ENCODE measurements around the gene MZT2B. TPM values are rescaled to one million over a fixed set of nuclear protein-coding genes. Genes with fewer than 3 reads are reported as not detected.
"Not testable (repeated sequence)": the region's sequence is repeated elsewhere in the genome, so short reads cannot be mapped to it uniquely, and the experiment has no call there.

The MZT2B gene
- total and polyA plus RNA-seq, 2 experiments from 2014 or later, result 126 to 346 TPM

GRCh38 chr2:130139331-130140280 lies 42.5 kb upstream of the MZT2B start:
- H3K9ac ChIP-seq; H3F3A ChIP-seq (ENCODE audit: insufficient read depth); H3K4me2 ChIP-seq (ENCODE audit: unreplicated experiment); in situ Hi-C loops (cut with MboI); H3K4me1 ChIP-seq (ENCODE audit: insufficient read depth); H3K36me3 ChIP-seq (ENCODE audit: low read depth); H2AFZ ChIP-seq; H3K27me3 ChIP-seq (replicated peaks; ENCODE audit: insufficient read depth); H3K4me3 ChIP-seq; DNase-seq; H3K27ac ChIP-seq; H4K20me1 ChIP-seq (ENCODE audit: insufficient read depth); H3K79me2 ChIP-seq (ENCODE audit: insufficient read depth); H3K9me2 ChIP-seq (ENCODE audit: insufficient read depth); H3K9me3 ChIP-seq (ENCODE audit: low read depth): not testable (repeated sequence)
- WGBS, 2 experiments (ENCODE audit: low coverage in 1 of 2, low lambda C conversion rate in 2 of 2, missing lambda C conversion rate in 2 of 2), result 90 to 93% methylated on average over 29 to 30 of the region's 30 CpGs

- H4K20me1 ChIP-seq (ENCODE audit: insufficient read depth); H3K79me2 ChIP-seq (ENCODE audit: insufficient read depth); H3K4me2 ChIP-seq (ENCODE audit: unreplicated experiment); H3K4me1 ChIP-seq (ENCODE audit: insufficient read depth); H3K9me3 ChIP-seq (ENCODE audit: low read depth); H3K4me3 ChIP-seq; H3K36me3 ChIP-seq (ENCODE audit: low read depth); H3K9ac ChIP-seq; H3K27me3 ChIP-seq (replicated peaks; ENCODE audit: insufficient read depth); DNase-seq; H3F3A ChIP-seq (ENCODE audit: insufficient read depth); H2AFZ ChIP-seq; H3K27ac ChIP-seq; in situ Hi-C loops (cut with MboI); H3K9me2 ChIP-seq (ENCODE audit: insufficient read depth): not testable (repeated sequence)
- WGBS, 2 experiments (ENCODE audit: low coverage in 1 of 2, low lambda C conversion rate in 2 of 2, missing lambda C conversion rate in 2 of 2), result 86 to 87% methylated on average over 5 to 7 of the region's 7 CpGs
Observed at GRCh38 chr2:130140516-130140915, 41.5 kb upstream of the MZT2B start.

- H3K9me3 ChIP-seq (ENCODE audit: low read depth); H3K9ac ChIP-seq; H2AFZ ChIP-seq; H3K4me1 ChIP-seq (ENCODE audit: insufficient read depth); H3K27me3 ChIP-seq (replicated peaks; ENCODE audit: insufficient read depth); H3K27ac ChIP-seq; H3F3A ChIP-seq (ENCODE audit: insufficient read depth); H3K36me3 ChIP-seq (ENCODE audit: low read depth); H3K4me2 ChIP-seq (ENCODE audit: unreplicated experiment); H4K20me1 ChIP-seq (ENCODE audit: insufficient read depth); H3K9me2 ChIP-seq (ENCODE audit: insufficient read depth); H3K79me2 ChIP-seq (ENCODE audit: insufficient read depth); DNase-seq; H3K4me3 ChIP-seq; in situ Hi-C loops (cut with MboI): not testable (repeated sequence)
- 90% methylated on average over 4 of the region's 6 CpGs; no CpG with 5 or more reads in 1 of the 2 experiments for WGBS, 2 experiments (ENCODE audit: low coverage in 1 of 2, low lambda C conversion rate in 2 of 2, missing lambda C conversion rate in 2 of 2)
Observed at GRCh38 chr2:130141002-130141401, 41.1 kb upstream of the MZT2B start.

- H3K36me3 ChIP-seq (ENCODE audit: low read depth); H3K9me3 ChIP-seq (ENCODE audit: low read depth); H3K4me1 ChIP-seq (ENCODE audit: insufficient read depth); H3K4me2 ChIP-seq (ENCODE audit: unreplicated experiment); DNase-seq; H2AFZ ChIP-seq; H3K27ac ChIP-seq; H3K4me3 ChIP-seq; H4K20me1 ChIP-seq (ENCODE audit: insufficient read depth); H3K79me2 ChIP-seq (ENCODE audit: insufficient read depth); H3K9me2 ChIP-seq (ENCODE audit: insufficient read depth); in situ Hi-C loops (cut with MboI); H3K27me3 ChIP-seq (replicated peaks; ENCODE audit: insufficient read depth); H3K9ac ChIP-seq; H3F3A ChIP-seq (ENCODE audit: insufficient read depth): not testable (repeated sequence)
- 87 to 88% methylated on average over 15 to 18 of the region's 22 CpGs for WGBS, 2 experiments (ENCODE audit: low coverage in 1 of 2, low lambda C conversion rate in 2 of 2, missing lambda C conversion rate in 2 of 2)
Observed at GRCh38 chr2:130141645-130142370, 40.3 kb upstream of the MZT2B start.

GRCh38 chr2:130142396-130143265 lies 39.4 kb upstream of the MZT2B start:
- H3F3A ChIP-seq (ENCODE audit: insufficient read depth); in situ Hi-C loops (cut with MboI); H2AFZ ChIP-seq; H3K4me2 ChIP-seq (ENCODE audit: unreplicated experiment); H3K9ac ChIP-seq; H3K36me3 ChIP-seq (ENCODE audit: low read depth); H3K27ac ChIP-seq; DNase-seq; H4K20me1 ChIP-seq (ENCODE audit: insufficient read depth); H3K4me1 ChIP-seq (ENCODE audit: insufficient read depth); H3K27me3 ChIP-seq (replicated peaks; ENCODE audit: insufficient read depth); H3K4me3 ChIP-seq; H3K79me2 ChIP-seq (ENCODE audit: insufficient read depth); H3K9me3 ChIP-seq (ENCODE audit: low read depth); H3K9me2 ChIP-seq (ENCODE audit: insufficient read depth): not testable (repeated sequence)
- 90 to 91% methylated on average over 10 to 13 of the region's 13 CpGs for whole genome bisulfite sequencing, 2 experiments (ENCODE audit: low coverage in 1 of 2, low lambda C conversion rate in 2 of 2, missing lambda C conversion rate in 2 of 2)

- peak; percentile 5 for DNase-seq
- H3K4me2 ChIP-seq (ENCODE audit: unreplicated experiment); in situ Hi-C loops (cut with MboI); H2AFZ ChIP-seq; H3K79me2 ChIP-seq (ENCODE audit: insufficient read depth); H3K9me3 ChIP-seq (ENCODE audit: low read depth); H3K4me1 ChIP-seq (ENCODE audit: insufficient read depth); H3K4me3 ChIP-seq; H3K9ac ChIP-seq; H4K20me1 ChIP-seq (ENCODE audit: insufficient read depth); H3F3A ChIP-seq (ENCODE audit: insufficient read depth); H3K9me2 ChIP-seq (ENCODE audit: insufficient read depth); H3K27ac ChIP-seq; H3K36me3 ChIP-seq (ENCODE audit: low read depth); H3K27me3 ChIP-seq (replicated peaks; ENCODE audit: insufficient read depth): not testable (repeated sequence)
- WGBS, 2 experiments (ENCODE audit: low coverage in 1 of 2, low lambda C conversion rate in 2 of 2, missing lambda C conversion rate in 2 of 2), result 79 to 82% methylated on average over 13 to 19 of the region's 28 CpGs
Observed at GRCh38 chr2:130143266-130144039, 38.6 kb upstream of the MZT2B start.

Measured in GM23248 (cell line).